Measurements from ENCODE around the gene DSN1. TPM values are rescaled to one million over a fixed set of nuclear protein-coding genes. Genes with fewer than 3 reads are reported as not detected.

Gene DSN1
- total and polyA plus RNA-seq, 4 donors = 3.5 to 14.6 (median 5.1) TPM

- no peaks in the 10 kb centered on the region for H3K4me1 ChIP-seq (ENCODE audit: control insufficient read depth in 4 of 4, insufficient read depth in 4 of 4, low read length in 3 of 4)
- DNase-seq (ENCODE audit: low spot score) = no peak
- no peak overlapping the region for H3K4me3 ChIP-seq (ENCODE audit: low read depth in 1 of 3, low read length in 3 of 3)
- no peak overlapping the region for H3K9ac ChIP-seq (ENCODE audit: low read depth in 1 of 2, low read length in 2 of 2)
- 94% methylated on average over 3 of the region's 3 CpGs for WGBS
- TF ChIP-seq GABPA (IDR thresholded peaks at IDR 0.05 in 1 of 2, conservative IDR thresholded peaks at IDR 0.05 in 1 of 2) = no peak
- TF ChIP-seq ATF3 (IDR thresholded peaks at IDR 0.05) = no peak
- TF ChIP-seq FOXA1 (IDR thresholded peaks at IDR 0.05) = no peak
- no peak for TF ChIP-seq CTCF (IDR thresholded peaks at IDR 0.05; ENCODE audit: low read depth, low read length, missing input control)
- no peak for TF ChIP-seq JUND (IDR thresholded peaks at IDR 0.05)
- TF ChIP-seq NR2F2 (IDR thresholded peaks at IDR 0.05) = no peak
- no peak for TF ChIP-seq YY1 (IDR thresholded peaks at IDR 0.05)
- TF ChIP-seq RAD21 (IDR thresholded peaks at IDR 0.05) = no peak
- TF ChIP-seq EGR1 (IDR thresholded peaks at IDR 0.05; ENCODE audit: low read depth in 2 of 2) = no peak
- no peak for TF ChIP-seq REST (IDR thresholded peaks at IDR 0.05)
- TF ChIP-seq MAX (IDR thresholded peaks at IDR 0.05) = no peak
- no peak for TF ChIP-seq RXRA (IDR thresholded peaks at IDR 0.05)
- no peak for TF ChIP-seq SP1 (IDR thresholded peaks at IDR 0.05)
- no peak for TF ChIP-seq HNF4G (IDR thresholded peaks at IDR 0.05)
- no peak for TF ChIP-seq HNF4A (conservative IDR thresholded peaks at IDR 0.05)
- TF ChIP-seq FOXA2 (IDR thresholded peaks at IDR 0.05) = no peak
- no peaks in the 10 kb centered on the region for H3K27me3 ChIP-seq (ENCODE audit: control insufficient read depth in 4 of 4, insufficient read depth in 4 of 4, low read length in 3 of 4)
- H3K9me3 ChIP-seq (ENCODE audit: control insufficient read depth in 4 of 4, low read length in 3 of 4) = no peaks in the 10 kb centered on the region
- H3K36me3 ChIP-seq (ENCODE audit: control insufficient read depth in 4 of 4, insufficient read depth in 3 of 4, low read depth in 1 of 4, low read length in 3 of 4) = no peaks in the 10 kb centered on the region
- no peak overlapping the region for H3K27ac ChIP-seq (ENCODE audit: low read depth in 1 of 2, low read length in 2 of 2)
These were observed 36.9 kb downstream of the DSN1 start for GRCh38 chr20:36736451-36737182.

- no peak overlapping the region for H3K27ac ChIP-seq (ENCODE audit: low read depth in 1 of 2, low read length in 2 of 2)
- H3K9ac ChIP-seq (ENCODE audit: low read depth in 1 of 2, low read length in 2 of 2) = no peak overlapping the region
- H3K4me3 ChIP-seq (ENCODE audit: low read depth in 1 of 3, low read length in 3 of 3) = no peak overlapping the region
- no peaks in the 10 kb centered on the region for H3K27me3 ChIP-seq (ENCODE audit: control insufficient read depth in 4 of 4, insufficient read depth in 4 of 4, low read length in 3 of 4)
- no peaks in the 10 kb centered on the region for H3K4me1 ChIP-seq (ENCODE audit: control insufficient read depth in 4 of 4, insufficient read depth in 4 of 4, low read length in 3 of 4)
- H3K9me3 ChIP-seq (ENCODE audit: control insufficient read depth in 4 of 4, low read length in 3 of 4) = no peaks in the 10 kb centered on the region
- no peaks in the 10 kb centered on the region for H3K36me3 ChIP-seq (ENCODE audit: control insufficient read depth in 4 of 4, insufficient read depth in 3 of 4, low read depth in 1 of 4, low read length in 3 of 4)
- no peak for DNase-seq (ENCODE audit: low spot score)
- WGBS = 95% methylated on average over 1 of the region's 1 CpG
- TF ChIP-seq REST (IDR thresholded peaks at IDR 0.05) = no peak
- no peak for TF ChIP-seq HNF4G (IDR thresholded peaks at IDR 0.05)
- no peak for TF ChIP-seq JUND (IDR thresholded peaks at IDR 0.05)
- TF ChIP-seq CTCF (IDR thresholded peaks at IDR 0.05; ENCODE audit: low read depth, low read length, missing input control) = no peak
- no peak for TF ChIP-seq YY1 (IDR thresholded peaks at IDR 0.05)
These were observed 41.1 kb downstream of the DSN1 start for GRCh38 chr20:36732456-36732855.
